GM21723 (cell line): ENCODE data around the gene CFHR4.
"Not testable (repeated sequence)": the region's sequence is repeated elsewhere in the genome, so short reads cannot be mapped to it uniquely, and the experiment has no call there.

Experiments used
- ATAC-seq: cut with Tn5 transposase; IDR thresholded peaks from one replicate; pipeline ENCODE4 v1.9.1; 2021; ENCODE audit warnings: mild to moderate bottlenecking, moderate library complexity; ENCODE audit not compliant: unreplicated experiment

The CFHR4 gene

GRCh38 chr1:196933531-196934189, 45.8 kb downstream of the CFHR4 start:
- no peak for ATAC-seq

GRCh38 chr1:196941474-196941873, 53.6 kb downstream of the CFHR4 start:
- not testable (repeated sequence) for ATAC-seq

- not testable (repeated sequence) for ATAC-seq
Measured at GRCh38 chr1:196943568-196943967, 55.7 kb downstream of the CFHR4 start, which contains the start of gene CFHR2. Gene CFHR2, plus strand, starts transcription at chr1:196943738. Its CDS starts 143 bp downstream, at chr1:196943881.

GRCh38 chr1:196951711-196952394, 64.0 kb downstream of the CFHR4 start:
- ATAC-seq: peak; percentile 88

GRCh38 chr1:196954778-196955177, 66.9 kb downstream of the CFHR4 start:
- ATAC-seq: no peak

- ATAC-seq: no peak
Measured at GRCh38 chr1:196955926-196956325, 68.1 kb downstream of the CFHR4 start.

- peak; percentile 86 for ATAC-seq
Measured at GRCh38 chr1:196960854-196961253, 73.0 kb downstream of the CFHR4 start.
